HG02642 (cell line): ENCODE data around the gene PIGX.
"Not testable (repeated sequence)": the region's sequence is repeated elsewhere in the genome, so short reads cannot be mapped to it uniquely, and the experiment has no call there.

Source experiments
- ATAC-seq: cut with Tn5 transposase; IDR thresholded peaks from one replicate; pipeline ENCODE4 v1.9.1; 2021; ENCODE audit warnings: mild to moderate bottlenecking; ENCODE audit not compliant: unreplicated experiment, poor library complexity

Gene PIGX

DNA sequence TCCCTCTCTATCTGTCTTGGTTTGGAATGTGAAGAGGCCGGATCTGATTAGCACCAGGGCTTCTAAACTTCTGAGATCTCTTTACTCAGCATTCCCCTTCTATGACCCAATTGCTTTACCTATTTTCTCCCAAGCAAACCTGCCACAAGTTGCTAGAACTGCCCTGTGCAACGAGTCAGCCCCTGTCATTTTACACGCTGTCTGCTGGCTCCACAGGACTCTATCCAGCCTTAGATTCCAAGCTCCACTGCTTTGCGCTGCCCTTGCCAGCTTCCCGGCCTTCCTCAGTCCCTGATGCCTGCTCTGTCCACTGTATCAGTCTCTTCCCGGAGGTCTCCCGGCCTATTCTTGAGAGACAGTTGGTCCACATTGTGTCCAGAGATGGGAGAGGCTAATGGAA is 12.4 kb upstream of the PIGX start:
- no peak for ATAC-seq

DNA sequence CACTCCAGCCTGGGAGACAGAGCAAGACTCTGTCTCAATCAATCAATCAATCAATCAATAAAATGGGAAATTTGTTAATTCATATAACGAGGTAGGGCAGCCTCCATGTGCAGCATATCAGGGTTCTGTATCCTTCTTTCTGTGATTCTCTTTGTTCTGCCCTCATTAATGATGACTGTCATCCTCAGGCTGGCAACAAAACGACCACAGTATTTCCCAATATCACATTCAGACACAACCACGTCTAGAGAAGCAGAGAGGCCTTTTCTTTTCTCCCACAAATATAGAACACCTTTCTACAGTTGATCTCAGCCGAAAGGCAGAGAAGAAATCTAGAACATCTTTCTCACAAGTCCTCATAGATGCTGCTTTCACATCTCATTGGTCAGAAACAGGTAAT is 11.4 kb upstream of the PIGX start:
- ATAC-seq = no peak

DNA sequence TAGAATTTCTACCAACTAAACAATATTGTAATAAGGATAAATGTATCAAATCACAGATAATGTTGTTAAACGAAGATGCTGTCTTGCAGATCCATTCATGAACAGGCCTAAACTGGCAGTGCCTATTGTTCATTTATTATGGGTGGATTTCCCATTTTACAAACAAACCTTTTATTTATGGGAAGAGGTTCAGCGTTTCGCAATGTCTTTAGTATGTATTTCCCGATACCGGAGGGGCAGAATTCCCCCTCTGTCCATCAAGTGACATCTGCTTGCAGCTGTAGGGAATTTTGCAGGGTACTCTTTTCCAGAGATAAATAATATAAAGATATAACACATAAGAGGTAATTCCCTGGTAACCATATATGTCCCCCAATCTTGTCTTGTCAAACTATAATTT is 5.8 kb upstream of the PIGX start:
- ATAC-seq = no peak

DNA sequence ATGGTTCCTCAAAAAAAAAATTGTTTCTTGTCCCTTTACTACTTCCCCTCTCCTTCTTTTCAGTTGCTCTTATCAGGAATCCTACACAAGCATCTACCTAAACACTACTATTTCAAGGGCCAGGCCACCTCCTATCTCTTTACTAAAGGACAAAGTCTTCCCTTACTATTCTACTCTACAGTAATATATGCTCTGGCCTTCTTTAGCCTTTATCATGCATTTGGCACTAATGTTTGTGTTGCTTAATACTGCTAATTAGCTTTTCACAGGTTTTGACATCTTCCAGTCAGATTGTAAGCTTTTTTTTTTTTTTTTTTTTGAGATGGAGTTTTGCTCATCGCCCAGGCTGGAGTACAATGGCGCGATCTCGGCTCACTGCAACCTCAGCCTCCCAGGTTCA is 5.4 kb upstream of the PIGX start:
- no peak for ATAC-seq

DNA sequence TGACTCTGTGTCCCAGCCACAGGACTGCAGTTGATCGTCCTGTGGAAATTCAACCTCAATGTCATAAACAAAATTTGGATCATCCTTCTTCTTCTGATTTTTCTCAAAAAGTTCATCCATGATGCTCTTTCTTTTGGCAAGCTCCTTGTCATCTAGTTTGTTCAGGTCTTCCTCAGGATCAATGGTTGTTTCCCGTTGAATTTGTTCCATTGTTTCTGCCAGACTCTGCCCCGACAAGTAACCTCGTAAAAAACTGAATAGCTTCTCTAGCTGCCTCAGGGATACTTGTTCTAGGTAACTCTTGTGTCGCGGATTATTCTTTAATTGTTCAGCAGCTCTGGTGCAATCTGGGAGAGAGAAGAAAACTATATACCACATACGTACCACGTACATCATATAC is 4.6 kb upstream of the PIGX start:
- ATAC-seq = no peak

DNA sequence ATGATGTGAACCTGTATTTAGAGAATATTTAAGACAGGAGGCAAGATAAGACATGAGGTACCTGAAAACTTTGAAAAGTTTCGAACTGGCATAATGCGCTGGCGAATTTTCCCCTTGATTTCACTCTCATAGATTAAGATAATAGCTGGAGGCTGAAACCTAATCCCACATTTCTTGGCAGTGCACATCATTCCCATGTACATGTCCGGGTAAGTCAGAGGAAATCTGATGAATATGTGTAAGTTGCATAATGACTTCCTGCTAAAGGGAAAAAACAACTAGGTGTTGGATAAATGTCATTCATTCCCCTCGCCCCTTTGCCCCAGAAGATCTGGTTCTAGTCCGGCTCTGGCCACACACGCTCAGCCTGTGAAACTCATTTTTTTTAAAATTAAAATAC is 3.7 kb upstream of the PIGX start:
- ATAC-seq = no peak

DNA sequence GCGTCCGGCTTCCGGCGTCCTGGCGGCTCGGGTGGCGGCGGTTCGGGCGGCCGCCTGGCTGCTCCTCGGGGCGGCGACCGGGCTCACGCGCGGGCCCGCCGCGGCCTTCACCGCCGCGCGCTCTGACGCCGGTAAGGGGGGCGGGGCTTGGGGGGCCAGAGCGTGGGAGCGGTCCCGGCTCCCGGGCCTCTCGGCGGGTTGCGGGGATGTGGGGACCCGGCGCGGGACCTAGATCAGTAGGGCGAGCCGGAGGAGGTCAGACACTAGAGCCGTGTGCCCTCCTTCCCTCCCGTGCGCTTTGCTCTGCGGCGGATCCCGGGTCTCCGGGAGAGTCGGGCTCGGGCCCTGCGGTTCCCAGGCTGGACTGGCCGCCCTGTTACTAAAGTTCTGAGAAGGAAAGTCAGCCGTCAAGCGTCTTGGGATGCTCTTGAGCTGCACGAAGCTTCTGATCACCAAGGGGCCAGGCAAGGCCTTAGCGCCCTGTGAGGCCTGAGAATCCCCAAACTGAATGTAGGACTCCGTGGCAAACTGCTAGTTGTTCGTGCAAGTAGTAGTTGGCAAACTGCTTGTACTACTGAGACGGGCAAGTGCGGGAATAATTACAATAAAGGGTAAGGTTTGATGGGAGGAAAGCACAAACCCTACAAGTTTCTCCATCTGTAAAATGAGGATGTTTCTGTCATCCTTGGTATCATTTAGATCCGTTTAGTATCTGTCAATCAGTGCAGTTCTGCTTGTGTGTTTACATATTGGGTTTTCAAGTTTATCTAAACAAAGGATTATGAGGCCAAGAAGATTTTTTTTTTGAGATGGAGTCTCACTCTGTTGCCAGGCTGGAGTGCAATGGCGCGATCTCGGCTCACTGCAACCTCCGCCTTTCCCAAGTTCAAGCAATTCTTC is 587 bp downstream of the PIGX start:
- ATAC-seq = peak; percentile 67

DNA sequence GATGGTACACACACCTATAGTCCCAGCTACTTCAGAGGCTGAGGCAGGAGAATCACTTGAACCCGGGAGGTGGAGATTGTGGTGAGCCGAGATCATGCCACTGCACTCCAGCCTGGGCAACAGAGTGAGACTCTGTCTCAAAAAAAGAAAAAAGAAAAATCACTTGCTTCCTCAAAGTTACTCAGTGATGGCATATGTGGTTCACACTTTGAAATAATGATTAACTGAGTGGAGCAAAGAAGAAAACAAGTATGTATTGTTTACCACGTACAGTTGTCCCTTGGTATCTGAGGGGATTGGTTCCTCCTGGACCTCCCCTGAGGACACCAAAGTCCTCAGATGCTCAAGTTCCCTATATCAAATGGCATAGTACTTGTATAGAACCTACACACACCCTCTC is 5.0 kb downstream of the PIGX start:
- not testable (repeated sequence) for ATAC-seq

DNA sequence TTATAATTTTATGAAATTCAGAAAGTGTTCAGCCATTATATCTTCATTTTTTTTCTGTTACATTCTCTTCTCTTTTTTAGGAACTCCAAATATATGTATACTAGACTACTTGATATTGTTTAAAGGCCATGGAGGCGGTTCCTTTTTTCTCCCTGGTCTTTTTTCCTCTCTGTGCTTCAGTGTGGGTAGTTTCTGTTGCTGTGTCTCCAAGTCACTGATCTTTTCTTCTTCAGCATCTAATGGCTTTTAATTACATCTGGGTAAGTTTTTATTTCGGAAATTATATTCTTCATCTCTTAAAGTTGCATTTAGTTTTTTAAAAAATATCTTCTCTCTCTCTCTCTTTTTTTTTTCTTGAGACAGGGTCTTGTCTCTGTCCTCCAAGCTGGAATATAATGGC is 8.9 kb downstream of the PIGX start:
- no peak for ATAC-seq

DNA sequence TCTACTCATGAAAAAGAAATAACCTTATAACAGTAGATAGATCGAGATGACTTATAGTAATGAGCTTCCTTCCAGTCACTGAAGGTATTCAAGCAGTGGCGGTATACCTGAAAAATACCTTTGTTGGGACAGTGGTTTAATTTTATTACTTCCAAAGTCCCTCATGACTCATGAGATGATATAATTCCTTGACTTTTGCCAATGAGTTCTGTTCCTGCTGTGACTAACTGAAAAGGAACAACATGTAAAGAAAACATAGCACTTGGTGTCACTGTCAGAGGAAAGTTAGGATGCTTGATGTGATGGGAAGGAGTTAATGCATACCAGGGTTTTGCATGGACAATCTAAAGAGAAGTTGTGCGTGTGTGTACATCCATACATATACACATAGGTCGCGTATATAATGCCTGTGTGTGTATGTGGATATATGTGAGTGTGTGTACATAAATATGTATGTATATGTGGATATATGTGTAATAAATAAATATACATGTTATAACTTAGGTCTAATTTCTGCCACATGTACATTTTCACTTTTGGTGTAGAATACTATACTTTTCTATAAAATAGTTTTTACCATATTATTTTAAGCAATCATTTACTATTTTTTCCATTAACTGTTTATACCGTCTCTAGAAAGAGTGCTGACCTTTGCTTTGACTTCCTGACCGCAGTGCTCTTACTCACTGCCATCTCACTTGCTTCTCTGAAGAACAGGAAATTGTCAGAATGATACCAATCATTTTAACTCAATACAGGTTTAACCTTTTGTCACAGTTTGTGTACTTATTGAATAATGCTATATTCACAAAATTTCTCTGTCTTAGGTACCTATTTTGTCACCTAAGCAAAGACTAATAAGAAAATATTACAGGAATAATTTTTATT is 14.9 kb downstream of the PIGX start:
- no peak for ATAC-seq

DNA sequence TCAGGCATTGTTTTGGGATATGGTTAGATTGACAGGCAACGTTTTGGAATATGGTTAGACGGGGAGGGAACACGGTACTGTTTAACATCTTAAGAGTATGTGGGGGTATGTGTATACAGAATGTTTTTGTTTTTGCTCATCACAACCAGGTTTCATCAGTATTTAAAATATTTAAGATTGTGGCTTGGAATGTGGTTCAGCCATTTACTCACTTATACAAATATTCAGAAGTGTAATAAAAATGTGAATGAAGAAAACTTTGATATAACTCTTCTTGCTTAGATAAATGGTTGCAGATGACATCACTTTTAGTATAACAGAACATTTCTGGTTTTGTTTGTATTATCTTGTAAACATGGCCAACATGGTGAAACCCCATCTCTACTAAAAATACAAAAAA is 23.6 kb downstream of the PIGX start:
- no peak for ATAC-seq

DNA sequence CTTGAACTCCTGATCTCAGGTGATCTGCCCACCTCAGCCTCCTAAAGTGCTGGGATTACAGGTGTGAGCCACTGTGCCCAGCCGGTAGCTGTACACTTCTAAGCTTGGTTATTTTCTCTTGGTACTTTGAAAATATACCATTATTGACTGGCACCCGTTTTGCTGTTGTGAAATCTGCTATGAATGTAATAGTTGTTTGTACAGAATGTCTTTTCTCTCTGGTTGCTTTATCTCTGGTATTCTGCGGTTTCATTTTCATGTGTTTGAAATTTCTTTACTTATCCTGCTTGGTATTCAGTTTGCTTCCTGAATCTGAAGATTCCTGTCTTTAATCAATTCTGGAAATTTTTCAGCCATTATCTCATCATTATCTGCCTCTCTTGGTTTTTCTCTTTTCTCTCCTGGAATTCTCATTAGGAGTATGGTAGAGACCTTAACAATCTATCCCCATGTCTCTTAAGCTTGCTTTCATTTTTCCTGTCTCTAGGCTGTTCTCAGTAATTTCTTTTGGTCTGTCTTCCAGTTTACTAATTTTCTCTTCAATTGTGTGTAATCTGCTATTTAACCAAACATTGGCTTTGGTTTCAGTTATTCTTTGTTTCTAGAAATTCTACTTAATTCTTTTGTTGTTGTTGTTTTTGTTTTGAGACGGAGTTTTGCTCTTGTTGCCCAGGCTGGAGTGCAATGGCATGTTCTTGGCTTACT is 24.6 kb downstream of the PIGX start:
- no peak for ATAC-seq

DNA sequence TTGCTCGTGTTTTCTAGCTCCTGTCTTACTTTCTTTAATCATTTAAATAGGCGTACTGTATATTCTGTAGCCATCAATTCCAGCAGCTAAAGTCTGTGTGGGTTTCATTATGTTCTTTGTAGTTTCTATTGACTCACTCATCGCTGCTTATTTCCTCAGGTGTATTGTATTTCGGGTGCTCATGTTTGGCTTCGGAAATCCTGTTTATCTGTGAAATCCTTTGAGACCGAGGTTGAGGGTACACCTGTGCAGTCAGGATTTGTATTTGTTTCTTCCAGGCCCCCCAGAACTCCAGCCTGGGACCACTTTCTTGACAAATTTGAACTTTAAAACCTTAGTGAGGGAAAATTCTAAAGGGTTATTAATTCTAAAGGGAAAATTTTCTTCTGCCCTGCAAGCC is 25.5 kb downstream of the PIGX start:
- no peak for ATAC-seq

DNA sequence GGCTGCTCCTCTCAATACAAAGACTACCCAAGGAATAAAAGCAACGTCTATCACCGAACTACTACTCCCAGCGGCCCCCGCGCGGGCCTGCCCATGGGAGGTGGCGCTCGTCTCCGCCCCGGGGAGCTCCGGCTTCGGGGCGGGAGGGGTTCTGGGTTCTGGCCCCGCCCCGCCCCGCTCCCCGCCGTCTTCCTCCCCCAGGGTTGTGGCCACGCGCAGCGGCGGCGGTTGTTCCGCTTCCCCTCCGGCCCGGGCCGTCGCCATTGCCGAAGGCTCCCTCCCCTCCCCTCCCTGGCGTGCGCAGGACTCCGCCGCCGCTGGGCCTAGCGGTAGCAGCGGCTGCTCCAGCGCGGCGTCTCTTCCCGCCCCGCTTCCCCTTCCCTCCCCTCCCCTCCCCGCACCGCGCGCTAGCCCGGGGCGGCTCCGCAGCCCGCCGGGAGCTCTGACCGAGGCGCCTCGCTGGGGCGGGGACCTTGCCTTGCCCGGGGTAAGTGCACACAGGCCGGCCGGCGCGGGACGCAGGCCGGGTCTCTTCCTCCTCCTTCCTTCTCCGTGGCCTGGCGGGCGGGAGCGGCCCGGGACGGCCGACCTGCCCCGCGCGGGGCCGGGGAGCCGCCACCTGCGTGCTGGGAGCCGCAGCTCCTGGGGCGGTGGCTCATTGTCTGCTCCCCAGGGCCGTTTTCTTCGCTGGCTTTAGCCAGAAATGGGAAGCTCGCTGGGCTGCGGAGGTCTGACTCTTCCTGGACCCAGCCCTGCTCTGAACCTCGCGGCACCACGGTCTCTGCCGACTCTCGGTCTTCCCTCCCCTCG is 27.7 kb downstream of the PIGX start, which contains the start of gene PAK2:
Gene PAK2, plus strand, starts transcription at position 187 of the 810 bp plus-strand sequence. CDS start 42,790 bp downstream, outside the sequence.
- ATAC-seq = peak; percentile 94

DNA sequence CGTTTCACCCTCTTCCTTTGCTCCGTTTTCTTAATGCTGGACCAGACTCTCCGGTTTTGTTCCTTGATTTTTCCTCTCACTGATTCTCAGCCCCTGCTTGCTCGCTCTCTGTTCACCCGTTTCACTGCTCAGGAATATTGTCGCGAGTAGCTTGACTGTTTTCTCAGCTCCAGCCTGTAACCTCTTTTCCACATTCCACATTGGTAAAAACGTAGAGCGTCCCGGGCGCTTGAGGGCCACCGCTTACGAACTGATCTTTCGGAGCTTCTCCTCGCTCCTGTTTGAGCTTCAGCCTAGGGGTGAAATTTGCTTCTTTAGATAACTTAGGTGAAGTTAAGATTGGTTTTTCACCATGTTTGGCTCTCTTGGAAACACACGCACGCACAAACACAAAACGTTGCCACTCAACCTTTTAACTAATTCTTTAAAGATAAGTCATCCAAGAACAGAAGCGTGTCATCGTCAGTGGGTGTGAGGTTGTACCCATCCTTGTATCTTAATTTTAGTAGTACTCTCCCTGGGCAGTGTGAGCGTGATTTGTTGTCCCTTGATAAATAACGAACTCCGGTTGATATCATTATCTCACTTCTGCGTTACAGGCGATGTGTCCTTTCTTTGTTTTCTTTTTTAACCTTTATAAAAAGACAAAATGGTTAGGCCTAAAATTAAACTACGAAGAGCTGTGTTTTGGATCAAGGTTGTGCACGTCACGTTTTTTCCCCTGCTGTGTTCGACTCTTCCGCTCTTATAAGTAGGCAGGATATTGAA is 28.5 kb downstream of the PIGX start:
- ATAC-seq = peak; percentile 1

DNA sequence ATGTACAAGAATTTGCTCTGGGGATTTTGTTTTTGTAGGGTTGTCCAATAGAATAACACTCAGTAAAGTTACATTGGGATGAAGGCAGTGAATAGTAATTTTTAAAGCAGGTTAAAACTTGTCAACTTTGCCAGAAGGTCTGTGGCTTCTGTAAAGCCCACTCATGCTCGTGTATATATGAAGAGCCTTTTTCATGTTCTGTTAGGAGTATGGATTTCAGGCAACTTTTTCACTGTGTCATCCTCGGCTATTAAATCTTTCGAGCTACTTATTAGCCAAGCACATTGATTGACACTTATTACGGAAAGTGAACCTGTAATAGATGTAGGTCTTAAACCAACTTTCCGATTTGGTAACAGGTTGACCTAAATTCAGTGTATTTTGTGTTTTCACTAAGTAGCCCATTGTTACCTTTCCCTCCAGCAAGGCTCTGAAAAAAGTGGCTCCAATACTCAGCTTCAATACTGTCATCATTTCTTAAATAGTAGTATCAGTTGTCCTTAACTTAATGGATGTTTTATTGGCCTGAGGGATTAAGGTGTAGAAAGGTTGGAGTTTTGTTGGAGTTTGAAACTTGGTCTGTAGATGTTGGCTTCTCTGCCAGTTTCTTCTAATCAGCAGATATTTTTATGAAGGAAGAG is 29.2 kb downstream of the PIGX start:
- no peak for ATAC-seq

DNA sequence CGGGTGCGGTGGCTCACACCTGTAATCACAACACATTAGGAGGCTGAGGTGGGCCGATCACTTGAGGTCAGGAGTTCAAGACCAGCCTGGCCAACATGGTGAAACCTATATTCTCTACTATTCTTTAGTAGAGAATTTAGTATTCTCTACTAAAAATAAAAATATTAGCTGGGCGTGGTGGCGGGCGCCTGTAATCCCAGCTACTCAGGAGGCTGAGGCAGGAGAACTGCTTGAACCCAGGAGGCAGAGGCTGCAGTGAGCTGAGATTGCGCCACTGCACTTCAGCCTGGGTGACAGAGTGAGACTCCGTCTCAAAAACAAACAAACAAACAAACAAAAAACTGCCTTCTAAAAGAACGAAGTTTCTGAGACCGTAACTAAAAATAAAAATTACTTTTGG is 31.4 kb downstream of the PIGX start:
- not testable (repeated sequence) for ATAC-seq

DNA sequence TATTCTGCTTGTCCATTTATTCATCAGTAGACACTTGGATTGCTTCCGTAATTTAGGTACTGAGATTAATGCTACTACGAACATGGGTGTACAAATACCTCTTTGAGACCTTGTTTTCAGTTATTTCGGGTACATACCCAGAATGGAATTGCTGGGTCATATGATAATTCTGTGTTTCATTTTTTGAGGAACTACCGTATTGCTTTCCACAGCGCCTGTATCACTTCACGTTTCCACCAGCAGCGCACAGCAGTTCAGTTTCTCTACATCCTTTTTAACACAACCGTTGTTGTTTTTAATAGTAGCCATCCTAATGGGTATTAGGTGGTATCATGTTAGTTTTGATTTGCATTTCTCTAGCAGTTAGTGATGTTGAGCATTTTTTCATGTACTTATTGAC is 36.9 kb downstream of the PIGX start:
- no peak for ATAC-seq

DNA sequence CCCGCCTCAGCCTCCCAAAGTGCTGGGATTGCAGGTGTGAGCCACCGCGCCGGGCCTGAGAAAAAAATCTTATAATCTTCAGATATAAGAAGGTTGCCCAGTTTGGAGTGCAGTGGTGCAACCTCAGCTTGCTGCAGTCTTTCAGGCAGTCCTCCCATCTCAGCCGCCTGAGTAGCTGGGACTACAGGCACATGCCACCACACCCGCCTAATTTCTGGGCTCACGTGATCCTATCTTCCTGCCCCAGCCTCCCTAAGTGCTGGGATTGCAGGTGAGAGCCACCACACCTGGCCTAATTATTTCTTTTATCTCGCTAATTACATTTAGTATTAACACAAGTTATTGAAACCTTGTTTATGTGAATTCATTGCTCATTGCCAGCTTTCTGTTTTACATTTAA is 41.0 kb downstream of the PIGX start:
- ATAC-seq = no peak
